IMR-90 (cell line): ENCODE measurements around the gene LRRC75B. TPM values are rescaled to one million over a fixed set of nuclear protein-coding genes. Genes with fewer than 3 reads are reported as not detected.
A peak's percentile ranks its signal among the peaks of the same experiment; 100 is the strongest.
"Not testable (repeated sequence)": the region's sequence is repeated elsewhere in the genome, so short reads cannot be mapped to it uniquely, and the experiment has no call there.

Experiments used
- ATAC-seq: fragments of 200-7000 bp; cut with Tn5 transposase; 2 replicates; pipeline ENCODE4 v1.9.1; 2020; ENCODE audit warnings: low read depth, mild to moderate bottlenecking, moderate library complexity
- BruUV-seq: library from RNA; stranded (reverse); fragments of 400-500 nt; replicated peaks from 2 replicates; lab custom pipeline; 2021; lab: Mats Ljungman, UMichigan
- CTCF ChIA-PET: fragments of 300-600 bp; formaldehyde crosslinking; extraction: SDS; loops from one replicate; lab custom pipeline; 2021; ENCODE audit warnings: antibody characterized with exemption; lab: Yijun Ruan, JAX
- POLR2A ChIA-PET: fragments of 300-600 bp; sonication (Branson Sonifier 250); formaldehyde crosslinking; loops from one replicate; lab custom pipeline; 2022; ENCODE audit warnings: antibody characterized with exemption; ENCODE audit not compliant: unreplicated experiment; lab: Charles Lee
- DNase-seq: peaks from one replicate; pipeline ENCODE4 v3.0.0; 2013
- H2AFZ ChIP-seq: replicated peaks from 2 replicates; pipeline ENCODE3; 2013; ENCODE audit warnings: low read length, mild to moderate bottlenecking; ENCODE audit not compliant: poor library complexity
- H2AK5ac ChIP-seq: 2 replicates; pipeline ENCODE4 v1.6.1; 2013; ENCODE audit warnings: low read depth, low read length, inconsistent platforms
- H2AK9ac ChIP-seq: replicated peaks from 2 replicates; pipeline ENCODE3; 2013; ENCODE audit warnings: mild to moderate bottlenecking, low read depth, low read length, moderate library complexity; ENCODE audit not compliant: poor library complexity
- H2BK120ac ChIP-seq: 2 replicates; pipeline ENCODE4 v1.6.1; 2013; ENCODE audit warnings: low read depth, low read length, inconsistent platforms
- H2BK15ac ChIP-seq: 3 replicates; pipeline ENCODE4 v1.6.1; 2013; ENCODE audit warnings: low read depth, low read length, inconsistent platforms
- H2BK20ac ChIP-seq: 2 replicates; pipeline ENCODE4 v1.6.1; 2013; ENCODE audit warnings: low read depth, mild to moderate bottlenecking, inconsistent platforms, low read length, moderate library complexity
- H2BK5ac ChIP-seq: 2 replicates; pipeline ENCODE4 v1.6.1; 2013; ENCODE audit warnings: mild to moderate bottlenecking, low read depth, low read length, inconsistent platforms; ENCODE audit not compliant: poor library complexity, severe bottlenecking
- H3K14ac ChIP-seq: replicated peaks from 2 replicates; pipeline ENCODE4 v1.6.1; 2013; ENCODE audit warnings: low read depth, low read length, inconsistent platforms
- H3K18ac ChIP-seq: 2 replicates; pipeline ENCODE4 v1.6.1; 2013; ENCODE audit warnings: low read depth, low read length, control low read depth
- H3K23ac ChIP-seq: 2 replicates; pipeline ENCODE4 v1.6.1; 2013; ENCODE audit warnings: low read depth, low read length, inconsistent platforms
- H3K27ac ChIP-seq: 2 replicates; pipeline ENCODE4 v1.5.1; 2013; ENCODE audit warnings: mild to moderate bottlenecking, control low read depth, low read length; ENCODE audit not compliant: insufficient read depth
- H3K27me3 ChIP-seq: 2 replicates; pipeline ENCODE4 v1.6.1; 2013; ENCODE audit warnings: low read length; ENCODE audit not compliant: control insufficient read depth, insufficient read depth
- H3K36me3 ChIP-seq: 2 replicates; pipeline ENCODE4 v1.6.1; 2013; ENCODE audit warnings: low read length, mixed read lengths; ENCODE audit not compliant: control insufficient read depth, insufficient read depth
- H3K4ac ChIP-seq: 2 replicates; pipeline ENCODE4 v1.6.1; 2013; ENCODE audit warnings: low read depth, low read length, inconsistent platforms
- H3K4me1 ChIP-seq: 2 replicates; pipeline ENCODE4 v1.6.1; 2013; ENCODE audit warnings: low read length, mixed read lengths; ENCODE audit not compliant: control insufficient read depth, insufficient read depth
- H3K4me2 ChIP-seq: 2 replicates; pipeline ENCODE4 v1.6.1; 2013; ENCODE audit warnings: low read depth, mild to moderate bottlenecking, control low read depth, low read length, moderate library complexity
- H3K4me3 ChIP-seq: 2 replicates; pipeline ENCODE4 v1.5.1; 2013; ENCODE audit warnings: low read depth, mild to moderate bottlenecking, control low read depth, low read length, moderate library complexity; ENCODE audit not compliant: insufficient read depth
- H3K56ac ChIP-seq: 2 replicates; pipeline ENCODE4 v1.6.1; 2013; ENCODE audit warnings: low read length, inconsistent platforms; ENCODE audit not compliant: insufficient read depth; ENCODE audit errors: extremely low read depth
- H3K79me1 ChIP-seq, 2 experiments: 2 replicates each; pipeline ENCODE4 v1.6.1; 2013; ENCODE audit warnings: low read length in 2 of 2, inconsistent platforms in 1 of 2, low read depth in 1 of 2
- H3K9ac ChIP-seq: 2 replicates; pipeline ENCODE4 v1.6.1; 2013; ENCODE audit warnings: low read depth, low read length, control low read depth
- H3K9me1 ChIP-seq: 2 replicates; pipeline ENCODE4 v1.6.1; 2013; ENCODE audit warnings: low read length, inconsistent platforms; ENCODE audit not compliant: insufficient read depth
- H3K9me3 ChIP-seq: 2 replicates; pipeline ENCODE4 v1.6.1; 2013; ENCODE audit warnings: low read length; ENCODE audit not compliant: control insufficient read depth, insufficient read depth
- H4K20me1 ChIP-seq: 2 replicates; pipeline ENCODE4 v1.6.1; 2013; ENCODE audit warnings: low read length, inconsistent platforms; ENCODE audit not compliant: insufficient read depth
- H4K5ac ChIP-seq: 2 replicates; pipeline ENCODE4 v1.6.1; 2013; ENCODE audit warnings: mild to moderate bottlenecking, low read depth, low read length, control low read depth
- H4K8ac ChIP-seq, 2 experiments: 2 replicates each; pipeline ENCODE4 v1.6.1; 2013; ENCODE audit warnings: low read depth in 2 of 2, low read length in 2 of 2, control low read depth in 1 of 2, inconsistent platforms in 1 of 2
- H4K91ac ChIP-seq: 2 replicates; pipeline ENCODE4 v1.6.1; 2013; ENCODE audit warnings: low read depth, low read length, inconsistent platforms; ENCODE audit not compliant: insufficient read depth
- WGBS, 2 experiments: methylation state at CpG; one replicate each; pipeline versions ENCODE4 v1.1.5 to v1.1.7; 2013; ENCODE audit warnings: missing lambda C conversion rate in 2 of 2; ENCODE audit not compliant: insufficient read length in 1 of 2; ENCODE audit errors: extremely low coverage in 2 of 2; 5-methylcytosine and 5-hydroxymethylcytosine counted together
- dilution Hi-C: fragments of 300-500 bp; cut with HindIII; formaldehyde crosslinking; loops from one replicate; pipeline ENCODE4 v1.14.3; 2018; ENCODE audit warnings: low sequenced_read_pairs; ENCODE audit not compliant: unreplicated experiment
- in situ Hi-C: fragments of 300-500 bp; cut with MboI; formaldehyde crosslinking; loops from 3 replicates; pipeline ENCODE4 v1.14.3; 2019; ENCODE audit warnings: low sequenced_read_pairs, inconsistent platforms, mixed read lengths
- intact Hi-C: fragments of 100-400 bp; cut with micrococcal nuclease; formaldehyde crosslinking; loops from 2 replicates; pipeline ENCODE4 v1.10.0; 2022
- polyA plus RNA-seq, 3 experiments: library from polyadenylated mRNA; depleted of rRNA; stranded (reverse); fragments of >200 nt; gene quantifications; 2 replicates each; pipeline ENCODE4 v1.2.3, GENCODE V29; 2012; ENCODE audit warnings: low replicate concordance in 1 of 3
- total RNA-seq: library from RNA; depleted of rRNA; stranded (reverse); fragments of >200 nt; gene quantifications from 2 replicates; pipeline ENCODE4 v1.2.3, GENCODE V29; 2012

LRRC75B gene
- total and polyA plus RNA-seq, 2 of the 4 experiments (the other 2 are of a cell fraction), result 1.6 to 10.7 TPM

GRCh38 chr22:24633231-24634023 lies 40.6 kb upstream of the LRRC75B start:
- BruUV-seq, H4K20me1 ChIP-seq, H3K9me1 ChIP-seq, H3K4me2 ChIP-seq, dilution Hi-C loops, in situ Hi-C loops, H4K8ac ChIP-seq, H3K9ac ChIP-seq, H3K14ac ChIP-seq, H3K36me3 ChIP-seq, H3K18ac ChIP-seq, H3K4ac ChIP-seq, H2AFZ ChIP-seq, H2BK20ac ChIP-seq, H4K91ac ChIP-seq, H2BK120ac ChIP-seq, H3K4me3 ChIP-seq, H3K56ac ChIP-seq, intact Hi-C loops, H2BK15ac ChIP-seq, CTCF ChIA-PET, POLR2A ChIA-PET, H3K79me1 ChIP-seq, H3K27ac ChIP-seq, H3K23ac ChIP-seq, H4K5ac ChIP-seq, ATAC-seq, H3K9me3 ChIP-seq, H3K27me3 ChIP-seq, DNase-seq, H2AK9ac ChIP-seq: not testable (repeated sequence)
- Histone ChIP-seq H3K4me1 (peaks cover 13% of the 10 kb centered on the region; the same call in 1 of the 2 replicates), H2AK5ac (peak overlapping the region; percentile 15; the same call in 1 of the 2 replicates), H2BK5ac (peak overlapping the region; percentile 67)
- WGBS, 2 experiments, result 50% methylated on average over 2 of the region's 16 CpGs; no CpG with 5 or more reads in 1 of the 2 experiments

DNA sequence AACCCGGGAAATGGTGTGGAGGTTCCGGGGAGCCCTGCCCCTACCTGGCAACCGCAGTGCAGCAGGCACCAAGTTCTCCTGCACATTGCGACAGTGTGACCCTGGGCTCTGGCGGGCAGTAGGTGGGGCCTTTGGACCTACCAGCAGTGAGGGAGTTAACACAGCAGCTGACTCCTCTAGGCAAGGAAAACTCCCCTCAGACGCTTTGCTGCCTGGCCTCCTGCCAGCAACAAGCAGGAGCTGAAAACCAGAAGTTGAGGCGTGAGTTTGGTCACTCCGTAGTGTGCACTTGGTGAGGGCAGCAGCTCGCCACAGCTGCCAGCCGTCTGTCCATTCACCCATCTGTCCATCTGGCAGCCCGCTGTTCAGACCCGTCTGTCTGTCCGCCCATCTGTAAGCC lies 39.8 kb upstream of the LRRC75B start:
- H3K27ac ChIP-seq, H3K9ac ChIP-seq, H2AFZ ChIP-seq, H3K56ac ChIP-seq, H4K5ac ChIP-seq, H2BK120ac ChIP-seq, H3K79me1 ChIP-seq, H3K36me3 ChIP-seq, intact Hi-C loops, H3K4me3 ChIP-seq, H3K18ac ChIP-seq, H3K27me3 ChIP-seq, H4K8ac ChIP-seq, H2BK15ac ChIP-seq, BruUV-seq, H2BK20ac ChIP-seq, dilution Hi-C loops, H3K23ac ChIP-seq, in situ Hi-C loops, H3K9me1 ChIP-seq, POLR2A ChIA-PET, H3K4me2 ChIP-seq, H3K14ac ChIP-seq, H4K20me1 ChIP-seq, H4K91ac ChIP-seq, H3K4ac ChIP-seq, ATAC-seq, H2AK9ac ChIP-seq, CTCF ChIA-PET, H2AK5ac ChIP-seq, H2BK5ac ChIP-seq, H3K9me3 ChIP-seq: not testable (repeated sequence)
- peaks cover 13% of the 10 kb centered on the region; the same call in 1 of the 2 replicates for H3K4me1 ChIP-seq
- no CpG with 5 or more reads among the region's 13 CpGs for WGBS, 2 experiments
- DNase-seq, result peak; percentile 12
